Stomach (tissue), 4 donors: ENCODE measurements around the gene PDPN.

Experiments used
- EP300 ChIP-seq: sonication (generic); formaldehyde crosslinking; IDR thresholded peaks from one replicate; pipeline ENCODE4 v1.6.1; 2017; ENCODE audit warnings: antibody characterized with exemption
- POLR2A ChIP-seq, 4 donors: fragments of 450-650 bp; IDR thresholded peaks; one replicate each; pipeline ENCODE4 v1.6.1; 2016; ENCODE audit warnings: antibody characterized with exemption in 4 of 4, control low read depth in 2 of 4, mild to moderate bottlenecking in 1 of 4, moderate library complexity in 1 of 4
- TF ChIP-seq, protein P1 (sequence below), 7 experiments: fragments of 450-650 bp in 4 of 7; fragments of 200-600 bp in 3 of 7; sonication (generic) in 3 of 7; IDR thresholded peaks; one replicate each; pipeline ENCODE4 v1.5.1; 2016 to 2019; ENCODE audit warnings: antibody characterized with exemption in 7 of 7, control low read depth in 2 of 7, mild to moderate bottlenecking in 1 of 7

GRCh38 chr1:13622446-13622845 is 38.8 kb downstream of the PDPN start:
- TF ChIP-seq EP300 = no peak
- TF ChIP-seq, protein P1, sequence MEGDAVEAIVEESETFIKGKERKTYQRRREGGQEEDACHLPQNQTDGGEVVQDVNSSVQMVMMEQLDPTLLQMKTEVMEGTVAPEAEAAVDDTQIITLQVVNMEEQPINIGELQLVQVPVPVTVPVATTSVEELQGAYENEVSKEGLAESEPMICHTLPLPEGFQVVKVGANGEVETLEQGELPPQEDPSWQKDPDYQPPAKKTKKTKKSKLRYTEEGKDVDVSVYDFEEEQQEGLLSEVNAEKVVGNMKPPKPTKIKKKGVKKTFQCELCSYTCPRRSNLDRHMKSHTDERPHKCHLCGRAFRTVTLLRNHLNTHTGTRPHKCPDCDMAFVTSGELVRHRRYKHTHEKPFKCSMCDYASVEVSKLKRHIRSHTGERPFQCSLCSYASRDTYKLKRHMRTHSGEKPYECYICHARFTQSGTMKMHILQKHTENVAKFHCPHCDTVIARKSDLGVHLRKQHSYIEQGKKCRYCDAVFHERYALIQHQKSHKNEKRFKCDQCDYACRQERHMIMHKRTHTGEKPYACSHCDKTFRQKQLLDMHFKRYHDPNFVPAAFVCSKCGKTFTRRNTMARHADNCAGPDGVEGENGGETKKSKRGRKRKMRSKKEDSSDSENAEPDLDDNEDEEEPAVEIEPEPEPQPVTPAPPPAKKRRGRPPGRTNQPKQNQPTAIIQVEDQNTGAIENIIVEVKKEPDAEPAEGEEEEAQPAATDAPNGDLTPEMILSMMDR (IDR thresholded peaks at IDR 0.05) = no peak
- TF ChIP-seq POLR2A (IDR thresholded peaks at IDR 0.05) = no peak
